ENCODE results near the gene IL1R2. TPM values are rescaled to one million over a fixed set of nuclear protein-coding genes. Genes with fewer than 3 reads are reported as not detected.

IL1R2 gene
- polyA plus RNA-seq, 2 of the 4 experiments (the other 2 are of a cell fraction): 0.83 to 1.7 TPM

- TF ChIP-seq JUN (IDR thresholded peaks at IDR 0.05) (no peak), PHF8 (IDR thresholded peaks at IDR 0.05; ENCODE audit: borderline replicate concordance, low read depth) (no peak), NPAS2 (CRISPR knock-in tag; IDR thresholded peaks at IDR 0.05; ENCODE audit: borderline replicate concordance) (no peak), CTCF (IDR thresholded peaks at IDR 0.05) (no peak), EHMT2 (IDR thresholded peaks at IDR 0.05; ENCODE audit: low read depth) (no peak), EP300 (IDR thresholded peaks at IDR 0.05) (no peak), TFCP2L1 (CRISPR knock-in tag; IDR thresholded peaks at IDR 0.05) (no peak), GATA3 (IDR thresholded peaks at IDR 0.05; ENCODE audit: borderline replicate concordance) (no peak), ATOH8 (CRISPR knock-in tag; IDR thresholded peaks at IDR 0.05; ENCODE audit: low read depth) (no peak), USF2 (IDR thresholded peaks at IDR 0.05) (no peak), HOXB5 (CRISPR knock-in tag; IDR thresholded peaks at IDR 0.05) (no peak), SREBF2 (IDR thresholded peaks at IDR 0.05) (no peak), HDAC2 (IDR thresholded peaks at IDR 0.05) (no peak), FOSB (CRISPR knock-in tag; IDR thresholded peaks at IDR 0.05) (no peak), E2F6 (IDR thresholded peaks at IDR 0.05; ENCODE audit: borderline replicate concordance, low read depth) (no peak), REST (IDR thresholded peaks at IDR 0.05) (no peak), HMGXB4 (CRISPR knock-in tag; IDR thresholded peaks at IDR 0.05; ENCODE audit: borderline replicate concordance) (no peak), NR3C1 (IDR thresholded peaks at IDR 0.05) (no peak), MAZ (IDR thresholded peaks at IDR 0.05; ENCODE audit: borderline replicate concordance, low read depth, low read length) (no peak)
- CTCF ChIA-PET: interaction anchor here (0.6 to 0.7 kb wide), 3 partner anchors 79 to 445 kb away, joined by 3 read pairs; no protein-coding TSS in a partner anchor
- DNase-seq (ENCODE audit: low read depth in 1 of 2, low spot score in 1 of 2): no peak
- H3K4me2 ChIP-seq: no peak overlapping the region
- ATAC-seq: no peak
- no peaks in the 10 kb centered on the region for H3K4me1 ChIP-seq
- POLR2A ChIA-PET: no interaction called here
- no peak overlapping the region for H3K4me3 ChIP-seq
- peaks cover 3% of the 10 kb centered on the region; the same call in 1 of the 3 replicates for H3K9me3 ChIP-seq
- no peak for FAIRE-seq
- H3K27ac ChIP-seq: no peak overlapping the region
- 16% methylated on average over 4 of the region's 4 CpGs for WGBS (ENCODE audit: missing lambda C conversion rate)
These were observed 35.0 kb upstream of the IL1R2 start for GRCh38 chr2:101956465-101957438.
